Testis (tissue), 3 donors: ENCODE measurements around the gene KLRC4. TPM values are rescaled to one million over a fixed set of nuclear protein-coding genes. Genes with fewer than 3 reads are reported as not detected.

ENCODE experiments used
- DNase-seq: peaks from one replicate; pipeline ENCODE4 v3.0.0-alpha.2; 2019
- H3K27ac ChIP-seq, 2 donors: fragments of 200-600 bp; sonication (generic); one replicate each; pipeline ENCODE4 v1.5.1; 2019
- H3K27me3 ChIP-seq: fragments of 200-600 bp; sonication (generic); one replicate; pipeline ENCODE4 v1.5.1; 2019
- H3K36me3 ChIP-seq: fragments of 200-600 bp; sonication (generic); one replicate; pipeline ENCODE4 v1.5.1; 2017; ENCODE audit warnings: low read depth; ENCODE audit errors: missing control alignments
- H3K4me1 ChIP-seq: fragments of 200-600 bp; sonication (generic); one replicate; pipeline ENCODE4 v1.5.1; 2019
- H3K4me3 ChIP-seq, 2 donors: fragments of 200-600 bp; sonication (generic); one replicate each; pipeline ENCODE4 v1.5.1; 2017 to 2019
- H3K9me3 ChIP-seq: fragments of 200-600 bp; sonication (generic); one replicate; pipeline ENCODE4 v1.5.1; 2017
- CTCF ChIP-seq, 3 experiments: fragments of 450-650 bp in 2 of 3; fragments of 200-600 bp in 1 of 3; sonication (generic) in 1 of 3; IDR thresholded peaks; one replicate each; pipeline ENCODE4 v1.5.1; 2016 to 2019; ENCODE audit warnings: antibody characterized with exemption in 3 of 3, mild to moderate bottlenecking in 2 of 3, moderate library complexity in 1 of 3
- POLR2A ChIP-seq: fragments of 450-650 bp; IDR thresholded peaks from one replicate; pipeline ENCODE4 v1.6.1; 2017; ENCODE audit warnings: antibody characterized with exemption, mild to moderate bottlenecking, moderate library complexity
- WGBS, 2 donors: methylation state at CpG; one replicate each; pipeline ENCODE4 v1.1.5; 2018; 5-methylcytosine and 5-hydroxymethylcytosine counted together
- intact Hi-C: fragments of 100-400 bp; cut with DNase I; formaldehyde crosslinking; loops from one replicate; pipeline ENCODE4 v1.15.1; 2023; ENCODE audit warnings: low total_unique reads
- polyA plus RNA-seq: library from polyadenylated mRNA; stranded (reverse); fragments of 350-450 nt; fragmentation: Illumina TruSeq; extraction: RNeasy Lipid Tissue Mini Kit (QIAGEN cat#74804); gene quantifications from one replicate; pipeline ENCODE4 v1.2.3, GENCODE V29; 2014; ENCODE audit warnings: low read depth, low replicate concordance; ENCODE audit not compliant: insufficient read depth
- total RNA-seq, 2 donors: library from RNA; depleted of rRNA; stranded (reverse); fragments of >200 nt; gene quantifications; one replicate each; pipeline ENCODE4 v1.2.3, GENCODE V29; 2016

KLRC4 gene
- total and polyA plus RNA-seq, 3 donors from 2014 or later: not detected

- Histone ChIP-seq H3K4me1 (peaks cover 23% of the 10 kb centered on the region), H3K36me3 (no peaks in the 10 kb centered on the region), H3K4me3 (peak overlapping the region; percentile 70 to 71), H3K27ac (peak overlapping the region; percentile 93 to 99), H3K9me3 (no peaks in the 10 kb centered on the region), H3K27me3 (no peaks in the 10 kb centered on the region)
- peak; percentile 79 for DNase-seq
- WGBS, 2 donors: 2 to 7% methylated on average over 15 of the region's 15 CpGs
- intact Hi-C loops: no loop called here
- TF ChIP-seq POLR2A: no peak
- TF ChIP-seq CTCF (IDR thresholded peaks at IDR 0.05): no peak
Observed at GRCh38 chr12:10364815-10365622, 44.5 kb downstream of the KLRC4 start.

- no peaks in the 10 kb centered on the region for H3K27me3 ChIP-seq
- TF ChIP-seq CTCF (IDR thresholded peaks at IDR 0.05) (no peak), POLR2A (no peak)
- intact Hi-C loops: no loop called here
- peak overlapping the region; percentile 93 to 99 for H3K27ac ChIP-seq
- H3K4me3 ChIP-seq: peak overlapping the region; percentile 70 to 71
- H3K4me1 ChIP-seq: peaks cover 23% of the 10 kb centered on the region
- peak; percentile 62 for DNase-seq
- 6 to 8% methylated on average over 13 to 19 of the region's 19 CpGs for WGBS, 2 donors
- H3K36me3 ChIP-seq: no peaks in the 10 kb centered on the region
- H3K9me3 ChIP-seq: no peaks in the 10 kb centered on the region
Observed at GRCh38 chr12:10363914-10364814, 45.4 kb downstream of the KLRC4 start.

- DNase-seq: no peak
- Histone ChIP-seq H3K4me1 (peaks cover 23% of the 10 kb centered on the region), H3K27me3 (no peaks in the 10 kb centered on the region), H3K9me3 (no peaks in the 10 kb centered on the region), H3K27ac (peak overlapping the region; percentile 93 to 99), H3K36me3 (no peaks in the 10 kb centered on the region), H3K4me3 (peak overlapping the region; percentile 70 to 71)
- TF ChIP-seq CTCF (IDR thresholded peaks at IDR 0.05) (no peak), POLR2A (no peak)
- intact Hi-C loops: no loop called here
- 29 to 30% methylated on average over 5 of the region's 5 CpGs for WGBS, 2 donors
Observed at GRCh38 chr12:10363658-10363913, 46.0 kb downstream of the KLRC4 start.

- H3K27ac ChIP-seq: peak overlapping the region; percentile 93 to 99
- H3K36me3 ChIP-seq: no peaks in the 10 kb centered on the region
- peaks cover 23% of the 10 kb centered on the region for H3K4me1 ChIP-seq
- intact Hi-C loops: no loop called here
- H3K27me3 ChIP-seq: no peaks in the 10 kb centered on the region
- TF ChIP-seq CTCF (IDR thresholded peaks at IDR 0.05): no peak
- no peak for TF ChIP-seq POLR2A
- DNase-seq: peak; percentile 22
- peak overlapping the region; percentile 70 to 71 for H3K4me3 ChIP-seq
- WGBS, 2 donors: 31 to 41% methylated on average over 9 of the region's 9 CpGs
- no peaks in the 10 kb centered on the region for H3K9me3 ChIP-seq
Observed at GRCh38 chr12:10362828-10363657, 46.5 kb downstream of the KLRC4 start.
